GM13976 (cell line): ENCODE data around the gene ZNF384.

ENCODE experiments used
- DNase-seq: peaks from one replicate; pipeline ENCODE4 v3.0.0; 2012; ENCODE audit warnings: low spot score
- CTCF ChIP-seq: IDR thresholded peaks from 2 replicates; pipeline ENCODE4 v1.5.1; 2012; ENCODE audit warnings: borderline replicate concordance, mild to moderate bottlenecking; ENCODE audit not compliant: insufficient read depth; ENCODE audit errors: extremely low read depth, missing control alignments, control extremely low read depth
- in situ Hi-C: fragments of 300-500 bp; cut with MboI; formaldehyde crosslinking; loops from one replicate; pipeline ENCODE4 v1.12.0; 2022; ENCODE audit warnings: low sequenced_read_pairs, mixed read lengths, inconsistent platforms; ENCODE audit not compliant: unreplicated experiment

Gene ZNF384

DNA sequence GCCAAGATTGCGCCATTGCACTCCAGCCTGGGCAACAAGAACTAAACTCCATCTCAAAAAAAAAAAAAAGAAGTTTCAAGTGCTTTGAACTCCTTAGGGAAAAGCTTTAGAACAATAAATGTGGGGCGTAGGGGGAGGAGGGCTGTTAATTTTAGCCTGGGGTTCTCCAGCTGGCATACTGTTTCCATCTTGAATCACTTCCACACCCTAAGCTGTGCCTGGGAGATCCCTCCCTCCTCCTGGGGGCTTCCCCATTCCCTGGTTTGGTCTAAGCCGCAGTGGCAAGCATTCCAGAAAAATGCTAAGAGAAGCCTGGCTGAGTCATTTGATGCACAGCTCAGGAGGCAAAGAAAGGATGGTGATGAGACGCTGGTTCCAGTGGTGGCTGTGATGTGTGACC, 2.3 kb upstream of the ZNF384 start:
- DNase-seq = no peak
- in situ Hi-C loops = no loop called here
- no peak for TF ChIP-seq CTCF

GRCh38 chr12:6688543-6688998, 604 bp downstream of the ZNF384 start:
- TF ChIP-seq CTCF = no peak
- in situ Hi-C loops = no loop called here
- no peak for DNase-seq

DNA sequence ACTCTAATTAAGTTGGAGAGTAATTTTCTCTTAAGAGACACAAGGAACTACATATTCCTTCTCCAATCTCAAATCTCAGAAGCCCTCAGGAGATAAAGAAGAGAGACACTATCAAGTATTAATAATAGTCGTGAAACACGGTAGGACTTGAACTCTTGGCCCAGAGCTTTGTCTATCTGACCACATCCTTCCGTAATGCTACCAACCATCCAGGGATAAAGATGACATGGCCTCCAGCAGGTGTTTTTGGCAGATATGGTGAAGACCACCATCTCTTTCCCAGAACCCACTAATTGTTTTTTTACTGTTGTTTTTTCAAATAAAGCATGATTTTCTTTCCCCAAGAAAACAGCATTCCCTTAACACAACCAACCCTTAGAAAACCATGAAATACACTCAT, 3.4 kb downstream of the ZNF384 start:
- TF ChIP-seq CTCF = no peak
- no peak for DNase-seq
- in situ Hi-C loops = no loop called here

DNA sequence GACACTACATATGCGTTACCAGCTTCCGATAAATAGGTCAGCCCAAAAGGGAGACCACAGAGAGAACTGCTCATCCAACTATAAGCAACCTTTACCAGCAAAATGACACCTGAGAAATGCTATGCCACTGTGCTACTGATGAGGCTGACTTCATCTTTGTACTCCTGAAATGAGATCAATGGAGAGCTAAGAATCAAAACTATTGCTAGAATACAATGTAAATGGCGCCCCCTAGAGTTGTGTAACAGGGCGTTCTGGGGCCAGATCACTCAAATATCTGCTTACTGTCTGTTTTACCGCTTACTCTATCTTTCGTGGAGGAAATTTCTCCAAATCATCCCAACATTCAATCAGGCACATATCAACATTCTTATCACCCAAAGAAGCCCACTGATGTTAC, 4.6 kb downstream of the ZNF384 start:
- DNase-seq = no peak
- in situ Hi-C loops = no loop called here
- peak; percentile 35 for TF ChIP-seq CTCF

- DNase-seq = no peak
- no peak for TF ChIP-seq CTCF
- in situ Hi-C loops = no loop called here
These were observed 12.2 kb downstream of the ZNF384 start for GRCh38 chr12:6676962-6677361.

GRCh38 chr12:6672143-6672542, 17.0 kb downstream of the ZNF384 start:
- no peak for DNase-seq
- TF ChIP-seq CTCF = no peak
- in situ Hi-C loops = no loop called here
